ENCODE measurements around the gene MIER2.
"Not testable (repeated sequence)": the region's sequence is repeated elsewhere in the genome, so short reads cannot be mapped to it uniquely, and the experiment has no call there.

The MIER2 gene

GRCh38 chr19:273393-273792 is 71.2 kb downstream of the MIER2 start:
- Histone ChIP-seq H3K4me3 (IDR thresholded peaks at IDR 0.05; ENCODE audit: insufficient read depth, low read depth, low read length) (no peak overlapping the region), H3K9ac (no peak overlapping the region), H3K4me2 (no peak overlapping the region), H3K79me2 (ENCODE audit: insufficient read depth, low read depth) (no peaks in the 10 kb centered on the region), H3K27me3 (ENCODE audit: insufficient read depth, low read depth) (peaks cover 38% of the 10 kb centered on the region; the same call in 1 of the 2 replicates), H4K20me1 (ENCODE audit: insufficient read depth) (no peaks in the 10 kb centered on the region), H3K27ac (no peak overlapping the region), H3K36me3 (ENCODE audit: insufficient read depth) (no peaks in the 10 kb centered on the region), H2AFZ (ENCODE audit: low read depth) (no peak overlapping the region), H3K4me1 (ENCODE audit: low read depth, poor library complexity, severe bottlenecking) (no peaks in the 10 kb centered on the region)
- TF ChIP-seq, protein P1, sequence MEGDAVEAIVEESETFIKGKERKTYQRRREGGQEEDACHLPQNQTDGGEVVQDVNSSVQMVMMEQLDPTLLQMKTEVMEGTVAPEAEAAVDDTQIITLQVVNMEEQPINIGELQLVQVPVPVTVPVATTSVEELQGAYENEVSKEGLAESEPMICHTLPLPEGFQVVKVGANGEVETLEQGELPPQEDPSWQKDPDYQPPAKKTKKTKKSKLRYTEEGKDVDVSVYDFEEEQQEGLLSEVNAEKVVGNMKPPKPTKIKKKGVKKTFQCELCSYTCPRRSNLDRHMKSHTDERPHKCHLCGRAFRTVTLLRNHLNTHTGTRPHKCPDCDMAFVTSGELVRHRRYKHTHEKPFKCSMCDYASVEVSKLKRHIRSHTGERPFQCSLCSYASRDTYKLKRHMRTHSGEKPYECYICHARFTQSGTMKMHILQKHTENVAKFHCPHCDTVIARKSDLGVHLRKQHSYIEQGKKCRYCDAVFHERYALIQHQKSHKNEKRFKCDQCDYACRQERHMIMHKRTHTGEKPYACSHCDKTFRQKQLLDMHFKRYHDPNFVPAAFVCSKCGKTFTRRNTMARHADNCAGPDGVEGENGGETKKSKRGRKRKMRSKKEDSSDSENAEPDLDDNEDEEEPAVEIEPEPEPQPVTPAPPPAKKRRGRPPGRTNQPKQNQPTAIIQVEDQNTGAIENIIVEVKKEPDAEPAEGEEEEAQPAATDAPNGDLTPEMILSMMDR (conservative IDR thresholded peaks at IDR 0.05; ENCODE audit: low read depth, low read length): no peak

DNA sequence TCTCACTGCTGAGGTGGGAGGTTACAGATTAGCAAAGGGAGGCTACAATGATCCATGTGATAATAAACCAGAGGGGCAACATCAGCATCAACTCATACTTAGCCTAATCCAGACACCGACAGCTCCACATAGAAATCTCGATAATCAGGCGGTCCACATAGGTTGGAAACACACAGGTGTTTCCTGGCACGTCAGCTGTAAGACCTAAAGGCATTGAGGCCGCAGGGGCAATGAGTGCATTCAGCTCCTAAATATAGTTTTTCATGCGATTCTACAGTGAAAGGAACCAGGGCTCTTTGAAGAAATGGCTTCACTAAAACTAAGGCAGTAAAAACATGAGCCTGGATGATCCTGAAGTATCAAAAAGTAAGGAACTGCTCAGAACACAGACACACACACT is 72.7 kb downstream of the MIER2 start:
- H3K9ac ChIP-seq: no peak overlapping the region
- TF ChIP-seq, protein P1 (conservative IDR thresholded peaks at IDR 0.05; ENCODE audit: low read depth, low read length): no peak
- no peaks in the 10 kb centered on the region for H3K36me3 ChIP-seq (ENCODE audit: insufficient read depth)
- H2AFZ ChIP-seq (ENCODE audit: low read depth): no peak overlapping the region
- no peak overlapping the region for H3K27ac ChIP-seq
- no peak overlapping the region for H3K4me3 ChIP-seq (IDR thresholded peaks at IDR 0.05; ENCODE audit: insufficient read depth, low read depth, low read length)
- H3K27me3 ChIP-seq (ENCODE audit: insufficient read depth, low read depth): peaks cover 35% of the 10 kb centered on the region; the same call in 1 of the 2 replicates
- H4K20me1 ChIP-seq (ENCODE audit: insufficient read depth): no peaks in the 10 kb centered on the region
- peaks cover 6% of the 10 kb centered on the region for H3K4me1 ChIP-seq (ENCODE audit: low read depth, poor library complexity, severe bottlenecking)
- H3K4me2 ChIP-seq: no peak overlapping the region
- no peaks in the 10 kb centered on the region for H3K79me2 ChIP-seq (ENCODE audit: insufficient read depth, low read depth)

DNA sequence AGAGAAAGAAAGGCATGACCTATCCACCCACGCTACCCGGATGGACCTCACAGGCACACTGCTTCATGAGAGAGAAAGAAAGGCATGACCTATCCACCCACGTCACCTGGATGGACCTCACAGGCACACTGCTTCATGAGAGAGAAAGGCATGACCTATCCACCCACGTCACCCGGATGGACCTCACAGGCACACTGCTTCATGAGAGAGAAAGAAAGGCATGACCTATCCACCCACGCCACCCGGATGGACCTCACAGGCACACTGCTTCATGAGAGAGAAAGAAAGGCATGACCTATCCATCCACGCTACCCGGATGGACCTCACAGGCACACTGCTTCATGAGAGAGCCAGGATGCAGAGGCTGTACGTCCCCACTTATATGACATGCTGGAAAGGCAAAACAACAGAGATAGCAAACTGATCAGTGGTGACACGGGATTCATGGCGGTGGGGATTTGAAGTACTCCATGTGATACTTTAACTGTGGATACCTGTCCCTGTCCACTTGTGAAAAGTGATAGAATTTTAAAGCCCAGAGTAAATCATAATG is 73.8 kb downstream of the MIER2 start:
- not testable (repeated sequence) for H3K4me1 ChIP-seq (ENCODE audit: low read depth, poor library complexity, severe bottlenecking); H3K9ac ChIP-seq; H3K4me2 ChIP-seq; H4K20me1 ChIP-seq (ENCODE audit: insufficient read depth); H3K4me3 ChIP-seq (IDR thresholded peaks at IDR 0.05; ENCODE audit: insufficient read depth, low read depth, low read length); H3K36me3 ChIP-seq (ENCODE audit: insufficient read depth); H2AFZ ChIP-seq (ENCODE audit: low read depth); H3K27ac ChIP-seq; H3K79me2 ChIP-seq (ENCODE audit: insufficient read depth, low read depth)
- peaks cover 29% of the 10 kb centered on the region; the same call in 1 of the 2 replicates for H3K27me3 ChIP-seq (ENCODE audit: insufficient read depth, low read depth)

DNA sequence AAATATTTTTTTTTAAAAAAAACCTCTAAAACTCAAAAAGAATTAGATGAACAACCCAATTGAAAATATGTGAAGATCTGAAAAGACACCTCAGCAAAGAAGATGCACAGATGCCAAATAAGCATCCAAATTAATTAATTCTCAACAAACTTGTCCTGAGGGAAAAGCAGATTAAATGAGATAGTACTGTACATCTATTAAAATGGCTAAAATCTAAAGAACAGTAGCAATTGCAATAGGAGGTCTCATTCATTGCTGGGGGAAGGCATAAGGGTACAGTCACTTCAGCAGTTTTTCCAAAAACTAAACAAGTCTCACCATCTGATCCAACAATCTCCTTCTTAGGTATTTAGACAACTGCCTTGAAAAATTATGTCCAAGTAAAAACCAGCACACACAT is 75.4 kb downstream of the MIER2 start:
- TF ChIP-seq, protein P1 (conservative IDR thresholded peaks at IDR 0.05; ENCODE audit: low read depth, low read length): no peak

GRCh38 chr19:262125-262524 is 82.5 kb downstream of the MIER2 start:
- Histone ChIP-seq H3K27ac (no peak overlapping the region), H3K36me3 (ENCODE audit: insufficient read depth) (no peaks in the 10 kb centered on the region), H4K20me1 (ENCODE audit: insufficient read depth) (no peaks in the 10 kb centered on the region), H3K79me2 (ENCODE audit: insufficient read depth, low read depth) (no peaks in the 10 kb centered on the region), H3K4me3 (IDR thresholded peaks at IDR 0.05; ENCODE audit: insufficient read depth, low read depth, low read length) (no peak overlapping the region), H3K9ac (no peak overlapping the region), H3K27me3 (ENCODE audit: insufficient read depth, low read depth) (no peaks in the 10 kb centered on the region; the same call in 1 of the 2 replicates), H3K4me1 (ENCODE audit: low read depth, poor library complexity, severe bottlenecking) (no peaks in the 10 kb centered on the region), H3K4me2 (no peak overlapping the region), H2AFZ (ENCODE audit: low read depth) (no peak overlapping the region)
- TF ChIP-seq, protein P1 (conservative IDR thresholded peaks at IDR 0.05; ENCODE audit: low read depth, low read length): no peak

More for the DNA sequence above, 75.4 kb downstream of the MIER2 start:
- no peak overlapping the region for H3K27ac ChIP-seq
- peaks cover 6% of the 10 kb centered on the region for H3K4me1 ChIP-seq (ENCODE audit: low read depth, poor library complexity, severe bottlenecking)
- H3K79me2 ChIP-seq (ENCODE audit: insufficient read depth, low read depth): no peaks in the 10 kb centered on the region
- H3K4me2 ChIP-seq: no peak overlapping the region
- peaks cover 18% of the 10 kb centered on the region; the same call in 1 of the 2 replicates for H3K27me3 ChIP-seq (ENCODE audit: insufficient read depth, low read depth)
- H3K36me3 ChIP-seq (ENCODE audit: insufficient read depth): no peaks in the 10 kb centered on the region
- H3K9ac ChIP-seq: no peak overlapping the region
- no peak overlapping the region for H3K4me3 ChIP-seq (IDR thresholded peaks at IDR 0.05; ENCODE audit: insufficient read depth, low read depth, low read length)
- no peak overlapping the region for H2AFZ ChIP-seq (ENCODE audit: low read depth)
- H4K20me1 ChIP-seq (ENCODE audit: insufficient read depth): no peaks in the 10 kb centered on the region

GRCh38 chr19:256804-257203 is 87.8 kb downstream of the MIER2 start:
- not testable (repeated sequence) for H3K4me3 ChIP-seq (IDR thresholded peaks at IDR 0.05; ENCODE audit: insufficient read depth, low read depth, low read length); H3K27me3 ChIP-seq (ENCODE audit: insufficient read depth, low read depth); H3K36me3 ChIP-seq (ENCODE audit: insufficient read depth); H4K20me1 ChIP-seq (ENCODE audit: insufficient read depth); H3K4me1 ChIP-seq (ENCODE audit: low read depth, poor library complexity, severe bottlenecking); H3K27ac ChIP-seq; H3K79me2 ChIP-seq (ENCODE audit: insufficient read depth, low read depth); H3K9ac ChIP-seq; H2AFZ ChIP-seq (ENCODE audit: low read depth); H3K4me2 ChIP-seq
